K562 treated with DMSO at 1 percent for 12 hours (cell line): Measurements from ENCODE around the gene SEC14L3. TPM values are rescaled to one million over a fixed set of nuclear protein-coding genes. Genes with fewer than 3 reads are reported as not detected.

Source experiments
- total RNA-seq: library from RNA; unstranded; fragments of 300-600 nt; gene quantifications from 2 replicates; pipeline ENCODE4 v1.2.3, GENCODE V29; 2022; ENCODE audit not compliant: insufficient read depth

The SEC14L3 gene
- total RNA-seq, result not detected in 2 replicates

DNA sequence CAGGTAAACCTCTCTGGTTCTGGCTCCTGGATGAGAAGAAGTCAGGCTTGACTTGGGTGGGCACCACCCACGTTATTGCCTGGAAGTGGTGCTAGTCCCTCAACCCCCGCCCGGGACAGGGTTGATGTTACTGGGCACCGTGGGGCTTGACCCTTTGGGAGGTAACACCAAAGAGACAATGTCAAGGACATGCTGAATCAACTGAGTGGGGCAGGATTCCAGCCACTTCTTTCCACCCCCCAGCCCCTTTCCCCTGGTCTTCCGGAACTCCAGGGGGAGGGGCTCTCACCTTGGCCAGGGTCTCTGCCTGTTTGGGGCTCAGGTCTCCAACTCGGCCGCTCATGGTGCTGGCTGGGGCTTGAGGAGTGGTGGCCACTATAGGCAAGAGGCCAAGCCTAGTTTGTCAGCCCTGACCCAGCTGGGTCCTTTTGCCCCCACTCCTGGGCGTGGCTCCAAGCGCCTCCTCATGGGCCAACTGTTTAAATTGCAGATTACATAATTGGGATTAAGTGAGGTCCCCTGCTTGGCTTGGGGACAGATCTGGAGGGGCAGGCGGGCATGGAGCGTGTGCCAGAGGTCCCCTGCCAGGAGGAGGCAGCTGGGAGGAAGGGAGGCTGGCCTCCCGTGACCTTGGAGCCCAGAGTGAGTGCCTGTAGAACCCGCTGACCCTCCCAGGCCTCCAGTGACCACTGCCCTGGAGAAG, at the start of gene SEC14L3:
Gene SEC14L3, minus strand, starts transcription at position 402 of the 703 bp plus-strand sequence. Its CDS starts 59 bp downstream, at position 343.

DNA sequence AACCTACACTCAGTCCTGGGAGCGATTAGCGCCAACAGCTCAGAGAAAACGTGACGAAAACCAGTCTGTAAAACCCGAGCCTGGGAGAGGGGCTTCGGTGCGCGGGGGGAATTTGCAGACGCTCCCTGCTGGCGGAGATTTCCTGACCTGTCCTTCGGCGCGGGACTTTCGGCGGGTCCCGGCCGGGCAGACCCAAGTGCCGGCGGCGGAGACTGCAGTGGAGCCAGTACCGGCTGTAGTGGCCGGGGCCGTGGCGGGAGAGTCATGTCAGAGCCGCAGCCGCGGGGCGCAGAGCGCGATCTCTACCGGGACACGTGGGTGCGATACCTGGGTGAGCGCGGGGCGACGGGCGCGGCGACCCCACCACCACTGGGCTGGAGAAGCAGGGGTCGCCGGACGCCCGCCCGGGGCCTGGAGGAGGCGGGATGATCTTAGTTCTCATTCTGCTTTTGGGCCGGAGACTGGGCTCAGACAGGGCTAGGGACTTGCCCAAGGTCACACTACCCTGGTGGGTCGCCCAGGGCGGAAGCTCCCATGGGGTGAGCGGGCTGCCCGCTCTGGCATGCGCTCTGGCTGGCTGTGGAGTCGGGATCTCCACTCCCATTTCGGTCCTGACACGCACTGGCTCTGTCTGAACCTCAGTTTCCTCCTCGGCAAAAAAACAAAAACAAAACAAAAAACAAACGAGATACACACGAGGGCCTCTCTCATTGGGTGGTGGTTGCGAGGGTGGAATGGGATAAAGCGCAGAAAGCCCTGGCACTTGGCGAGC, 46.0 kb downstream of the SEC14L3 start, which contains the start of gene MTFP1:
Gene MTFP1, plus strand, starts transcription at position 153 of the 772 bp plus-strand sequence. Its CDS starts 112 bp downstream, at position 265.

Other genes with a start within 250 kb of the SEC14L3 start
- gene LIF, start 225.3 kb downstream of the SEC14L3 start, total RNA-seq, result not detected in 2 replicates
- gene OSM, start 205.2 kb downstream of the SEC14L3 start, total RNA-seq, result not detected in 2 replicates
- gene CASTOR1, start 182.5 kb downstream of the SEC14L3 start, total RNA-seq, result 1.9 and 4.7 TPM in 2 replicates
- gene TBC1D10A, start 145.1 kb downstream of the SEC14L3 start, total RNA-seq, result 14.7 and 19.6 TPM in 2 replicates
- gene SF3A1, start 115.1 kb downstream of the SEC14L3 start, total RNA-seq, result 26.8 and 65.5 TPM in 2 replicates
- 1.8 and 2.8 TPM in 2 replicates for gene CCDC157, start 115.0 kb downstream of the SEC14L3 start, total RNA-seq
- 3.4 and 7.5 TPM in 2 replicates for gene RNF215, start 84.6 kb downstream of the SEC14L3 start, total RNA-seq
- gene SEC14L2, start 75.0 kb downstream of the SEC14L3 start, total RNA-seq, result 0.19 TPM in 1 of 2 replicates, not detected in the other
- 35.8 and 45.6 TPM in 2 replicates for gene MTFP1, start 46.2 kb downstream of the SEC14L3 start, total RNA-seq
- not detected in 2 replicates for gene SEC14L4, start 33.7 kb upstream of the SEC14L3 start, total RNA-seq
- gene SEC14L6, start 74.7 kb upstream of the SEC14L3 start, total RNA-seq, result 0.53 and 1.8 TPM in 2 replicates
- 4.3 and 8.9 TPM in 2 replicates for gene GAL3ST1, start 102.6 kb upstream of the SEC14L3 start, total RNA-seq
- gene PES1, start 119.9 kb upstream of the SEC14L3 start, total RNA-seq, result 31.6 and 45.9 TPM in 2 replicates
- gene TCN2, start 135.2 kb upstream of the SEC14L3 start, total RNA-seq, result 3.8 and 4.0 TPM in 2 replicates
- gene SLC35E4, start 163.8 kb upstream of the SEC14L3 start, total RNA-seq, result 3.0 and 4.0 TPM in 2 replicates
- 1.3 and 3.8 TPM in 2 replicates for gene DUSP18, start 195.9 kb upstream of the SEC14L3 start, total RNA-seq
- 9.7 and 18.4 TPM in 2 replicates for gene OSBP2, start 222.9 kb upstream of the SEC14L3 start, total RNA-seq